K562 (cell line): ENCODE measurements around the gene KCNK4. TPM values are rescaled to one million over a fixed set of nuclear protein-coding genes. Genes with fewer than 3 reads are reported as not detected.
A peak's percentile ranks its signal among the peaks of the same experiment; 100 is the strongest.

Experiments used
- ADNP ChIP-seq: fragments of 200-800 bp; sonication (Bioruptor generic); IDR thresholded peaks from 2 replicates; pipeline ENCODE4 v1.6.1; 2016; ENCODE audit warnings: missing genetic modification characterization, missing compliant biosample characterization
- ATF7 ChIP-seq: fragments of 450-650 bp; IDR thresholded peaks from 2 replicates; pipeline ENCODE4 v1.7.1; 2014; ENCODE audit warnings: mild to moderate bottlenecking, moderate library complexity
- CEBPG ChIP-seq, 3 experiments: fragments of 200-800 bp in 1 of 3; sonication (Bioruptor generic) in 1 of 3; sonication (generic) in 1 of 3; formaldehyde crosslinking in 1 of 3; IDR thresholded peaks in 2 of 3; conservative IDR thresholded peaks in 1 of 3; 2 replicates each; pipeline versions ENCODE4 v1.6.1 to v1.8.0; 2016 to 2022; ENCODE audit warnings: missing compliant biosample characterization in 2 of 3, missing genetic modification characterization in 2 of 3, mild to moderate bottlenecking in 1 of 3, missing genetic modification reagents in 1 of 3
- EGR1 ChIP-seq: fragments of 450-650 bp; conservative IDR thresholded peaks from 2 replicates; pipeline ENCODE4 v1.6.1; 2017; ENCODE audit warnings: mild to moderate bottlenecking
- MTA2 ChIP-seq: fragments of 450-650 bp; IDR thresholded peaks from 2 replicates; pipeline ENCODE4 v1.6.1; 2016; ENCODE audit warnings: low read depth
- NR1H2 ChIP-seq: sonication (generic); formaldehyde crosslinking; IDR thresholded peaks from 2 replicates; pipeline ENCODE4 v1.4.0; 2020; ENCODE audit warnings: mild to moderate bottlenecking, missing genetic modification reagents
- NUFIP1 ChIP-seq: fragments of 450-650 bp; IDR thresholded peaks from 2 replicates; pipeline ENCODE4 v1.6.1; 2018; ENCODE audit not compliant: partially characterized antibody
- SMAD1 ChIP-seq: fragments of 150-350 bp; IDR thresholded peaks from 2 replicates; pipeline ENCODE4 v1.6.1; 2014; ENCODE audit warnings: low read length, low read depth; ENCODE audit not compliant: partially characterized antibody
- TCF3 ChIP-seq: sonication (generic); formaldehyde crosslinking; IDR thresholded peaks from 2 replicates; pipeline ENCODE4 v1.4.0; 2020; ENCODE audit warnings: mild to moderate bottlenecking, missing genetic modification reagents
- ZBTB7A ChIP-seq: IDR thresholded peaks from 2 replicates; pipeline ENCODE4 v1.6.1; 2011; ENCODE audit warnings: low read depth, mild to moderate bottlenecking, low read length, moderate library complexity, borderline replicate concordance; ENCODE audit not compliant: control insufficient read depth
- ZC3H4 ChIP-seq: sonication (generic); formaldehyde crosslinking; IDR thresholded peaks from 2 replicates; pipeline ENCODE4 v1.9.0; 2021; ENCODE audit warnings: missing genetic modification reagents, borderline replicate concordance
- ZNF124 ChIP-seq: sonication (generic); formaldehyde crosslinking; IDR thresholded peaks from 2 replicates; pipeline ENCODE4 v1.8.1; 2022; ENCODE audit warnings: missing genetic modification reagents
- polyA plus RNA-seq, 8 experiments: library from polyadenylated mRNA; depleted of rRNA in 4 of 8; stranded (reverse) in 5 of 8; unstranded in 3 of 8; fragments of >200 nt; fragmentation: Nextera tagmentation in 2 of 8; fragmentation: Illumina TruSeq in 1 of 8; extraction: Ambion mirVana in 2 of 8; extraction: Trizol in 1 of 8; gene quantifications; 2 replicates each; pipeline versions ENCODE4 v1.2.1 to v1.2.3, GENCODE V29; 2011 to 2014; ENCODE audit warnings: inconsistent platforms in 1 of 8, missing spikeins in 1 of 8
- total RNA-seq, 7 experiments: library from RNA; depleted of rRNA in 6 of 7; stranded (reverse); fragments of >200 nt in 6 of 7; fragmentation: Illumina TruSeq in 2 of 7; extraction: Trizol in 2 of 7; gene quantifications; 2 replicates each; pipeline versions ENCODE4 v1.2.1 to v1.2.3, GENCODE V29; 2011 to 2021; ENCODE audit warnings: low replicate concordance in 1 of 7
- TF ChIP-seq, protein P1 (sequence below), 2 experiments: fragments of 450-650 bp in 1 of 2; sonication (generic) in 1 of 2; formaldehyde crosslinking in 1 of 2; IDR thresholded peaks; 2 replicates each; pipeline versions ENCODE4 v1.7.1 to v1.9.0; 2016 to 2022; ENCODE audit warnings: inconsistent platforms in 1 of 2, mild to moderate bottlenecking in 1 of 2, missing genetic modification reagents in 1 of 2

KCNK4 gene
- total and polyA plus RNA-seq, 9 of the 15 experiments (the other 6 are each of a cell fraction or from before 2014, with no cell fraction given), result not detected

DNA sequence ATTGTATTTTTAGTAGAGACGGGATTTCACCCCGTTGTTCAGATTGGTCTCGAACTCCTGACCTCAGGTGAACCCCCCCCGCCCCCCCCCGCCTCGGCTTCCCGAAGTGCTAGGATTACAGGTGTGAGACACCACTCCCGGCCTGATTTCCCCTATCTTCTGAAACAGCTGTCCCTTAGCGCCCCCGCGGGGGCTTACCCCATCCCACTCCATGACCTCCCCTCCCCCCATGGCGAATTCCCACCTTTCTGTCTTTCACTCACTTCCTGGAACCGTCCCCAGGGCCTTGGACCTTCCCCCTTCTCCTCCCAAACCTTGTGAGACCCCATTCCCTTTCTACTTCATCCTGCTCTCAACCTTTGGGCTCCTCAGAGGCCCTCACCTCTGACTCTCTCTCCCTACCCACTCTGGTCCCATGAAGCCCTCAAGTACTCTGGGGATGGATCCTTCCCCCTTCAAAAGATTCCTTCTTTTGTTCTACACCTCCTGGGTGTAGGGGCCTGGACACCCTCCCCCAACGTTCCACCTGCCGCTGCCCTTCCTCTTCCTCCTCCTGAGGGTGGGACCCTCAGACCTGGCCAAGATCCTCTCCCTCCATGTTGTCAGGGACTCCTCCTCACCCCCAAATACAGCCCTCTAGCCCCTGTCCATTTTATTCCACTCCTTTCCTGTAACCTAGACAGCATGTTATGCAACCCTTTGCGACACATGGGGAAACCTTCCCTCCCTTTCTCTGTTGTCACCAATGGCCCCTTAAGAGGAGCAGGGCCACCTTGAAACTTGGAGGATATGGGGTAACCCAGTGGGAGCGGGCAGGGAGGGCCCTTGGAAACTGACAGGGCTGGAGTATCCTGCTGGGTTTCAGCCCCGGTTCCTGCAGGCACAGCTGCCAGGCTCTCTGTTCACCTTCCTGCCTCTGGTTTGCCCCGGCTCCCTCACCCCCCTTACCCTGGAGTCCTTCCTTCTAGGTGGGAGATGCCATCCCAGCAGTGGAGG is 28.0 kb downstream of the KCNK4 start (continued):
- TF ChIP-seq, protein P1, sequence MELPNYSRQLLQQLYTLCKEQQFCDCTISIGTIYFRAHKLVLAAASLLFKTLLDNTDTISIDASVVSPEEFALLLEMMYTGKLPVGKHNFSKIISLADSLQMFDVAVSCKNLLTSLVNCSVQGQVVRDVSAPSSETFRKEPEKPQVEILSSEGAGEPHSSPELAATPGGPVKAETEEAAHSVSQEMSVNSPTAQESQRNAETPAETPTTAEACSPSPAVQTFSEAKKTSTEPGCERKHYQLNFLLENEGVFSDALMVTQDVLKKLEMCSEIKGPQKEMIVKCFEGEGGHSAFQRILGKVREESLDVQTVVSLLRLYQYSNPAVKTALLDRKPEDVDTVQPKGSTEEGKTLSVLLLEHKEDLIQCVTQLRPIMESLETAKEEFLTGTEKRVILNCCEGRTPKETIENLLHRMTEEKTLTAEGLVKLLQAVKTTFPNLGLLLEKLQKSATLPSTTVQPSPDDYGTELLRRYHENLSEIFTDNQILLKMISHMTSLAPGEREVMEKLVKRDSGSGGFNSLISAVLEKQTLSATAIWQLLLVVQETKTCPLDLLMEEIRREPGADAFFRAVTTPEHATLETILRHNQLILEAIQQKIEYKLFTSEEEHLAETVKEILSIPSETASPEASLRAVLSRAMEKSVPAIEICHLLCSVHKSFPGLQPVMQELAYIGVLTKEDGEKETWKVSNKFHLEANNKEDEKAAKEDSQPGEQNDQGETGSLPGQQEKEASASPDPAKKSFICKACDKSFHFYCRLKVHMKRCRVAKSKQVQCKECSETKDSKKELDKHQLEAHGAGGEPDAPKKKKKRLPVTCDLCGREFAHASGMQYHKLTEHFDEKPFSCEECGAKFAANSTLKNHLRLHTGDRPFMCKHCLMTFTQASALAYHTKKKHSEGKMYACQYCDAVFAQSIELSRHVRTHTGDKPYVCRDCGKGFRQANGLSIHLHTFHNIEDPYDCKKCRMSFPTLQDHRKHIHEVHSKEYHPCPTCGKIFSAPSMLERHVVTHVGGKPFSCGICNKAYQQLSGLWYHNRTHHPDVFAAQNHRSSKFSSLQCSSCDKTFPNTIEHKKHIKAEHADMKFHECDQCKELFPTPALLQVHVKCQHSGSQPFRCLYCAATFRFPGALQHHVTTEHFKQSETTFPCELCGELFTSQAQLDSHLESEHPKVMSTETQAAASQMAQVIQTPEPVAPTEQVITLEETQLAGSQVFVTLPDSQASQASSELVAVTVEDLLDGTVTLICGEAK (IDR thresholded peaks at IDR 0.05), result peak; percentile 33; the same call in 1 of the 2 replicates
- TF ChIP-seq, protein P1 (CRISPR knock-in tag; IDR thresholded peaks at IDR 0.05), result no peak
- no peak for TF ChIP-seq SMAD1
- TF ChIP-seq MTA2, result peak; percentile 28; the same call in 1 of the 2 replicates
- no peak for TF ChIP-seq NR1H2 (CRISPR knock-in tag)
- TF ChIP-seq TCF3, result peak; percentile 62; the same call in 1 of the 2 replicates
- TF ChIP-seq EGR1, result peak; percentile 63
- TF ChIP-seq NUFIP1, result no peak
- peak; percentile 68 for TF ChIP-seq CEBPG (CRISPR knock-in tag; IDR thresholded peaks at IDR 0.05)
- TF ChIP-seq CEBPG (tag; conservative IDR thresholded peaks at IDR 0.05 in 1 of 2, IDR thresholded peaks at IDR 0.05 in 1 of 2), result peak; percentile 61 to 68
- no peak for TF ChIP-seq ATF7
- TF ChIP-seq ZBTB7A, result peak; percentile 74; the same call in 1 of the 2 replicates
- 0 out of 2 replicates have a peak, but pooled peaks have one; percentile 29 for TF ChIP-seq ZC3H4 (CRISPR knock-in tag)
- TF ChIP-seq ZNF124 (CRISPR knock-in tag), result no peak
- TF ChIP-seq ADNP (tag), result no peak
